NCI-H226 (cell line): ENCODE results near the gene ZNF552.
A peak's percentile ranks its signal among the peaks of the same experiment; 100 is the strongest.
"Not testable (repeated sequence)": the region's sequence is repeated elsewhere in the genome, so short reads cannot be mapped to it uniquely, and the experiment has no call there.

ENCODE experiments used
- DNase-seq: peaks from one replicate; pipeline ENCODE4 v3.0.0-alpha.2; 2015

Gene ZNF552

GRCh38 chr19:57817976-57818375, 3.3 kb upstream of the ZNF552 start:
- no peak for DNase-seq

- no peak for DNase-seq
Observed at GRCh38 chr19:57816652-57817051, 1.9 kb upstream of the ZNF552 start.

- DNase-seq: no peak
Observed at GRCh38 chr19:57815247-57816075, 748 bp upstream of the ZNF552 start.

GRCh38 chr19:57813919-57814504, 701 bp downstream of the ZNF552 start:
- no peak for DNase-seq

- not testable (repeated sequence) for DNase-seq
Observed at GRCh38 chr19:57812975-57813820, 1.5 kb downstream of the ZNF552 start.

- no peak for DNase-seq
Observed at GRCh38 chr19:57812226-57812625, 2.5 kb downstream of the ZNF552 start.

GRCh38 chr19:57810410-57811295, 4.1 kb downstream of the ZNF552 start:
- not testable (repeated sequence) for DNase-seq

- DNase-seq: peak; percentile 36
Observed at GRCh38 chr19:57807541-57807940, 7.2 kb downstream of the ZNF552 start.

- DNase-seq: peak; percentile 96
Observed at GRCh38 chr19:57803594-57804325, 11.0 kb downstream of the ZNF552 start.

- no peak for DNase-seq
Observed at GRCh38 chr19:57803265-57803593, 11.5 kb downstream of the ZNF552 start.

- no peak for DNase-seq
Observed at GRCh38 chr19:57802269-57802668, 12.4 kb downstream of the ZNF552 start.

- no peak for DNase-seq
Observed at GRCh38 chr19:57800696-57801095, 14.0 kb downstream of the ZNF552 start.

GRCh38 chr19:57796580-57796979, 18.1 kb downstream of the ZNF552 start:
- DNase-seq: not testable (repeated sequence)

- DNase-seq: no peak
Observed at GRCh38 chr19:57789288-57789687, 25.4 kb downstream of the ZNF552 start.

- DNase-seq: no peak
Observed at GRCh38 chr19:57788114-57788692, 26.5 kb downstream of the ZNF552 start.

- no peak for DNase-seq
Observed at GRCh38 chr19:57786906-57787305, 27.8 kb downstream of the ZNF552 start.

- DNase-seq: no peak
Observed at GRCh38 chr19:57786286-57786685, 28.4 kb downstream of the ZNF552 start.

GRCh38 chr19:57779220-57779845, 35.4 kb downstream of the ZNF552 start:
- DNase-seq: no peak

- DNase-seq: no peak
Observed at GRCh38 chr19:57778336-57778735, 36.4 kb downstream of the ZNF552 start.

GRCh38 chr19:57776764-57777296, 37.9 kb downstream of the ZNF552 start:
- DNase-seq: no peak

- DNase-seq: no peak
Observed at GRCh38 chr19:57773488-57773887, 41.2 kb downstream of the ZNF552 start.
